Measurements from ENCODE around the gene ATP6V1E1.

DNA sequence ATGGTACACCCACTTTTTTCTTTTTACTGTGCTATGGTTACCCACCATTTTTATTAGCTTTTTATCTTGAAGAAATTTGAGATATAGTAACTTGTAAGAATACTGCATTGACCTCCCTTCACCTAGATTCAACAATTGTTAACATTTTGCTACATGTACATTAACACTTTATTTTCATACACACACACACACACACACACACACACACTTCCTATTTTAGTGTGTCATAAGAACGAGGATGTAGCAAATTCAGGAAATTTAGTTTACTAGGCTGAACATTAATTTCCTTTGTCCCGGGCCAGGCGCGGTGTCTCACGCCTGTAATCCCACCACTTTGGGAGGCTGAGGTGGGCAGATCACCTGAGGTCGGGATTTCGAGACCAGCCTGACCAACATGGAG is 1.1 kb upstream of the ATP6V1E1 start:
- TF ChIP-seq, protein P1, sequence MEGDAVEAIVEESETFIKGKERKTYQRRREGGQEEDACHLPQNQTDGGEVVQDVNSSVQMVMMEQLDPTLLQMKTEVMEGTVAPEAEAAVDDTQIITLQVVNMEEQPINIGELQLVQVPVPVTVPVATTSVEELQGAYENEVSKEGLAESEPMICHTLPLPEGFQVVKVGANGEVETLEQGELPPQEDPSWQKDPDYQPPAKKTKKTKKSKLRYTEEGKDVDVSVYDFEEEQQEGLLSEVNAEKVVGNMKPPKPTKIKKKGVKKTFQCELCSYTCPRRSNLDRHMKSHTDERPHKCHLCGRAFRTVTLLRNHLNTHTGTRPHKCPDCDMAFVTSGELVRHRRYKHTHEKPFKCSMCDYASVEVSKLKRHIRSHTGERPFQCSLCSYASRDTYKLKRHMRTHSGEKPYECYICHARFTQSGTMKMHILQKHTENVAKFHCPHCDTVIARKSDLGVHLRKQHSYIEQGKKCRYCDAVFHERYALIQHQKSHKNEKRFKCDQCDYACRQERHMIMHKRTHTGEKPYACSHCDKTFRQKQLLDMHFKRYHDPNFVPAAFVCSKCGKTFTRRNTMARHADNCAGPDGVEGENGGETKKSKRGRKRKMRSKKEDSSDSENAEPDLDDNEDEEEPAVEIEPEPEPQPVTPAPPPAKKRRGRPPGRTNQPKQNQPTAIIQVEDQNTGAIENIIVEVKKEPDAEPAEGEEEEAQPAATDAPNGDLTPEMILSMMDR (conservative IDR thresholded peaks at IDR 0.05; ENCODE audit: low read length) = no peak
- TF ChIP-seq EZH2phosphoT487 (IDR thresholded peaks at IDR 0.05; ENCODE audit: borderline replicate concordance) = no peak

Data from Loucy (cell line).